HL-60 (cell line): ENCODE results near the gene HSPA12A.

Experiments
- DNase-seq, 2 experiments: peaks; one replicate each; pipeline ENCODE4 v3.0.0-alpha.2; 2010 to 2020; ENCODE audit warnings: low read depth in 1 of 2, low spot score in 1 of 2
- H3K27ac ChIP-seq: fragments of 250-450 bp; sonication (Bioruptor Pico); replicated peaks from 2 replicates; pipeline ENCODE4 v1.5.1; 2020; ENCODE audit warnings: mild to moderate bottlenecking, moderate library complexity
- H3K27me3 ChIP-seq: fragments of 250-450 bp; sonication (Bioruptor Pico); 2 replicates; pipeline ENCODE4 v1.5.1; 2021; ENCODE audit warnings: mild to moderate bottlenecking, moderate library complexity; ENCODE audit not compliant: insufficient read depth, poor library complexity, severe bottlenecking
- H3K4me3 ChIP-seq: replicated peaks from 2 replicates; pipeline ENCODE4 v1.5.1; 2011; ENCODE audit warnings: mild to moderate bottlenecking, control low read depth, low read length; ENCODE audit not compliant: insufficient read depth
- GABPA ChIP-seq: IDR thresholded peaks from 2 replicates; pipeline ENCODE4 v1.6.1; 2012; ENCODE audit warnings: low read depth
- POLR2AphosphoS5 ChIP-seq: IDR thresholded peaks from 2 replicates; pipeline ENCODE4 v1.6.1; 2012; ENCODE audit warnings: low read depth
- REST ChIP-seq: IDR thresholded peaks from 2 replicates; pipeline ENCODE4 v1.6.1; 2012; ENCODE audit warnings: low read depth; ENCODE audit not compliant: insufficient replicate concordance
- SPI1 ChIP-seq: IDR thresholded peaks from 2 replicates; pipeline ENCODE4 v1.6.1; 2012; ENCODE audit warnings: low read depth, mild to moderate bottlenecking, borderline replicate concordance
- TF ChIP-seq, protein P1 (sequence below): IDR thresholded peaks from one replicate; pipeline ENCODE4 v1.5.1; 2011; ENCODE audit warnings: low read length, control low read depth, inconsistent platforms; ENCODE audit not compliant: insufficient read depth

The HSPA12A gene

DNA sequence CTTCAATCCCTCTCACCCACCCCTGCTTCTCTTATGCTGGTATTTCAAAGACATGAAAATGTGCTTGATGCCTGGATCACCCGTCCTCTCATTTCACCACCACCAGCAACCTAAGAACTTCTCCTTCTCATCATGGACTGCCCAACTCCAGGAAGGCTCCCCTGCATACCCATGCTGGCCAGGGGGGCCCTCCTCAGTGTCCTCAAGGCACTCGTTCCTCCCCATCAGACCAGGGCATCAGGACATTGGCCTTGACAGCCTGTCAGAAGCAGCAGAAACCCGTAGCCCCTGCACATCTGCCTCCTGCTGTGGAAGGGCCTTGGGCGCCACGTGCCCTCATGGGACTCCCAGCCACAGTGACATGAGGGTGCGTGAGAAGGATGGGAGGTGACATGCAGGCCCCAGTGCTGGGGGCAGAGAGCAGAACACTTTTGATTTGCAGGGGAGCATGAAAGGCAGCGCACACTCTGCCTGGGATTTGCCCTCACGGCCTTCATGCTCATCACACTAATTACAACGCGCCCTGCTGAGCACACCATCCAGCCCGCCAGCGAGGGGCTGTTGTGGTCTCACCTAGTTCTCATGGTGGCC, 1.9 kb upstream of the HSPA12A start:
- TF ChIP-seq SPI1, result no peak
- TF ChIP-seq, protein P1, sequence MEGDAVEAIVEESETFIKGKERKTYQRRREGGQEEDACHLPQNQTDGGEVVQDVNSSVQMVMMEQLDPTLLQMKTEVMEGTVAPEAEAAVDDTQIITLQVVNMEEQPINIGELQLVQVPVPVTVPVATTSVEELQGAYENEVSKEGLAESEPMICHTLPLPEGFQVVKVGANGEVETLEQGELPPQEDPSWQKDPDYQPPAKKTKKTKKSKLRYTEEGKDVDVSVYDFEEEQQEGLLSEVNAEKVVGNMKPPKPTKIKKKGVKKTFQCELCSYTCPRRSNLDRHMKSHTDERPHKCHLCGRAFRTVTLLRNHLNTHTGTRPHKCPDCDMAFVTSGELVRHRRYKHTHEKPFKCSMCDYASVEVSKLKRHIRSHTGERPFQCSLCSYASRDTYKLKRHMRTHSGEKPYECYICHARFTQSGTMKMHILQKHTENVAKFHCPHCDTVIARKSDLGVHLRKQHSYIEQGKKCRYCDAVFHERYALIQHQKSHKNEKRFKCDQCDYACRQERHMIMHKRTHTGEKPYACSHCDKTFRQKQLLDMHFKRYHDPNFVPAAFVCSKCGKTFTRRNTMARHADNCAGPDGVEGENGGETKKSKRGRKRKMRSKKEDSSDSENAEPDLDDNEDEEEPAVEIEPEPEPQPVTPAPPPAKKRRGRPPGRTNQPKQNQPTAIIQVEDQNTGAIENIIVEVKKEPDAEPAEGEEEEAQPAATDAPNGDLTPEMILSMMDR, result no peak
- TF ChIP-seq POLR2AphosphoS5, result no peak
- TF ChIP-seq GABPA, result no peak
- no peak for TF ChIP-seq REST
- no peak overlapping the region for H3K4me3 ChIP-seq
- peaks cover 17% of the 10 kb centered on the region for H3K27me3 ChIP-seq
- no peak overlapping the region for H3K27ac ChIP-seq
- DNase-seq, result no peak

- DNase-seq, result no peak
- Histone ChIP-seq H3K4me3 (no peak overlapping the region), H3K27ac (no peak overlapping the region), H3K27me3 (peaks cover 17% of the 10 kb centered on the region)
- TF ChIP-seq, protein P1, result no peak
- TF ChIP-seq POLR2AphosphoS5 (no peak), GABPA (no peak), REST (no peak), SPI1 (no peak)
These were observed 1.1 kb upstream of the HSPA12A start for GRCh38 chr10:116743266-116744064.

DNA sequence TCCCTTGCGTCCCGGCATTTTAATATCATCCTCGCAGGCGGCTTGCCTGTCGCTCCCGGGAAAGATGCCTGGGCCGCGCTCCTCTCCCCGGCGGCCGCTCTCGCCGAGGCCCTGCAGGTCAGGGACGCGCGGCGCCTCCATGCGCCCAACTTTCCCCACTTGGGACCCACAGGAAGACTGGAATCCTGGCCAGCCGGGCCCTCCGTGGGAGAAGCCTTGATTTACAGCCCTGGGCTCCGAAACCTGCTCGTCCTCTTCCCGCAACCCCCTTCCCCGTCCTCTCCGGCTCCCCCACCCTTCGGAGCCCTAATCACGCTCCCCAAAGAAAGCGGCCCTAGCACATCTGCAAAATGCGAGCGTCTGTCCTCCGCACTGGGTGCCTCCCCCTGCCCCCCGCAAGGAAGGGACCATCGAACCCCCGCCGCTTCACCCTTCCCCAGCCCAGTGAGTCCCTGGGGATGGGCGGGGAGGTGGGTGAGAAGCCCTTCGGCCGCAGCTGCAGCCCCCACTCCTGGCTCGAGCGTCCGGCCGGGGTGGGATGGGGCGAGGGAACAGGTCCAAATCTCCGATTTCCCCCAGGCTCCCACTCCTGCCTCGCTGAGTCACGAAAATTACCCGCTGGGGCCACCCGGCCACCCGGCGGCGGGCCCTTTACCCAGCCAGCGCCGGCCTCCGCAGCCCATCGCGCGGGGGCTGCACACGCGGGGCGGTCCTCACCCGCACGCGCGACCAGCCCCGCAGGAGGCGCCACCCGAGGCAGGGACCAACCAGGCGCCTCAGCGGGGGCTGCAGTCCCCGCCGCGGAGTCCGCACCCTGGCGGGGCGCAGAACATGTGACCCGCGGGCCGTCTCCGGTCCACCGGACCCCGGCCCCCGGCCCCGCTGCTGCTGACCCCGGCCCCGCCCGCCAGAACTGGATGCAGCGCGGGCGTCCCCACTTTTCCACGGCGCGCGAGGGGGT, 695 bp downstream of the HSPA12A start:
- no peak for DNase-seq
- H3K27ac ChIP-seq, result no peak overlapping the region
- no peak for TF ChIP-seq SPI1
- TF ChIP-seq, protein P1, result no peak
- no peak for TF ChIP-seq REST
- TF ChIP-seq POLR2AphosphoS5, result no peak
- no peak for TF ChIP-seq GABPA
- H3K27me3 ChIP-seq, result peaks cover 17% of the 10 kb centered on the region
- H3K4me3 ChIP-seq, result peak overlapping the region; percentile 32
